ENCODE measurements around the gene CHKB.
"Not testable (repeated sequence)": the region's sequence is repeated elsewhere in the genome, so short reads cannot be mapped to it uniquely, and the experiment has no call there.

The CHKB gene

GRCh38 chr22:50544746-50545253, 37.8 kb downstream of the CHKB start:
- no peak for TF ChIP-seq CTCF (IDR thresholded peaks at IDR 0.05; ENCODE audit: low read depth, low read length)
- DNase-seq (ENCODE audit: extremely low read depth, low read depth): no peak

GRCh38 chr22:50544078-50544745, 38.4 kb downstream of the CHKB start:
- TF ChIP-seq CTCF (IDR thresholded peaks at IDR 0.05; ENCODE audit: low read depth, low read length): peak; percentile 54

GRCh38 chr22:50542416-50542927, 40.2 kb downstream of the CHKB start:
- TF ChIP-seq CTCF (IDR thresholded peaks at IDR 0.05; ENCODE audit: low read depth, low read length): no peak
- no peak for DNase-seq (ENCODE audit: extremely low read depth, low read depth)

More at GRCh38 chr22:50544078-50544745, 38.4 kb downstream of the CHKB start:
- no peak for DNase-seq (ENCODE audit: extremely low read depth, low read depth)

- DNase-seq (ENCODE audit: extremely low read depth, low read depth): peak; percentile 94
Observed at GRCh38 chr22:50541667-50542026, 41.0 kb downstream of the CHKB start.

- TF ChIP-seq CTCF (IDR thresholded peaks at IDR 0.05; ENCODE audit: low read depth, low read length): no peak
- DNase-seq (ENCODE audit: extremely low read depth, low read depth): no peak
Observed at GRCh38 chr22:50540381-50540780, 42.3 kb downstream of the CHKB start.

- TF ChIP-seq CTCF (IDR thresholded peaks at IDR 0.05; ENCODE audit: low read depth, low read length): no peak
- DNase-seq (ENCODE audit: extremely low read depth, low read depth): no peak
Observed at GRCh38 chr22:50537765-50538164, 44.9 kb downstream of the CHKB start.

- no peak for TF ChIP-seq CTCF (IDR thresholded peaks at IDR 0.05; ENCODE audit: low read depth, low read length)
- no peak for DNase-seq (ENCODE audit: extremely low read depth, low read depth)
Observed at GRCh38 chr22:50536226-50536625, 46.4 kb downstream of the CHKB start.

GRCh38 chr22:50535113-50535512, 47.5 kb downstream of the CHKB start:
- DNase-seq (ENCODE audit: extremely low read depth, low read depth): no peak
- TF ChIP-seq CTCF (IDR thresholded peaks at IDR 0.05; ENCODE audit: low read depth, low read length): no peak

- not testable (repeated sequence) for DNase-seq (ENCODE audit: extremely low read depth, low read depth)
Observed at GRCh38 chr22:50533856-50534711, 48.6 kb downstream of the CHKB start.

Measured in AG09319 (cell line).